ENCODE measurements around the gene WNT1. TPM values are rescaled to one million over a fixed set of nuclear protein-coding genes. Genes with fewer than 3 reads are reported as not detected.

Gene WNT1
- total RNA-seq, 4 donors from 2014 or later: not detected

GRCh38 chr12:49028666-49029275, 50.6 kb downstream of the WNT1 start:
- no peak for DNase-seq (ENCODE audit: low spot score in 2 of 2)
- no peaks in the 10 kb centered on the region for H3K4me1 ChIP-seq
- no peak for TF ChIP-seq CTCF (IDR thresholded peaks at IDR 0.05)
- TF ChIP-seq POLR2A (IDR thresholded peaks at IDR 0.05): no peak
- no peak for TF ChIP-seq EP300 (IDR thresholded peaks at IDR 0.05)
- H3K4me3 ChIP-seq: no peak overlapping the region
- no peak overlapping the region for H3K27ac ChIP-seq
- H3K9me3 ChIP-seq: no peaks in the 10 kb centered on the region
- H3K27me3 ChIP-seq: no peaks in the 10 kb centered on the region
- WGBS, 2 donors: 83 to 93% methylated on average over 10 of the region's 10 CpGs
- peaks cover 8 to 100% (median 39%) of the 10 kb centered on the region in 3 donors for H3K36me3 ChIP-seq

- peaks cover 8 to 100% (median 46%) of the 10 kb centered on the region in 3 donors for H3K36me3 ChIP-seq
Measured at GRCh38 chr12:49030119-49030518, 52.0 kb downstream of the WNT1 start.

GRCh38 chr12:49030714-49031572, 52.8 kb downstream of the WNT1 start:
- Histone ChIP-seq H3K27ac (no peak overlapping the region), H3K9me3 (no peaks in the 10 kb centered on the region), H3K27me3 (no peaks in the 10 kb centered on the region), H3K36me3 (peaks cover 8 to 100% (median 45%) of the 10 kb centered on the region in 3 donors), H3K4me3 (no peak overlapping the region), H3K4me1 (no peaks in the 10 kb centered on the region)
- 91 to 92% methylated on average over 19 of the region's 19 CpGs for WGBS, 2 donors
- no peak for DNase-seq (ENCODE audit: low spot score in 2 of 2)
- TF ChIP-seq POLR2A (IDR thresholded peaks at IDR 0.05) (no peak), CTCF (IDR thresholded peaks at IDR 0.05) (no peak), EP300 (IDR thresholded peaks at IDR 0.05) (no peak)

More at GRCh38 chr12:49030119-49030518, 52.0 kb downstream of the WNT1 start:
- no peak overlapping the region for H3K27ac ChIP-seq
- no peaks in the 10 kb centered on the region for H3K27me3 ChIP-seq
- TF ChIP-seq EP300 (IDR thresholded peaks at IDR 0.05) (no peak), CTCF (IDR thresholded peaks at IDR 0.05) (no peak), POLR2A (IDR thresholded peaks at IDR 0.05) (no peak)
- no peaks in the 10 kb centered on the region for H3K4me1 ChIP-seq
- no peak for DNase-seq (ENCODE audit: low spot score in 2 of 2)
- H3K9me3 ChIP-seq: no peaks in the 10 kb centered on the region
- WGBS, 2 donors: 78 to 83% methylated on average over 8 of the region's 8 CpGs
- H3K4me3 ChIP-seq: no peak overlapping the region

GRCh38 chr12:49031573-49032161, 53.5 kb downstream of the WNT1 start:
- 86 to 87% methylated on average over 4 to 8 of the region's 8 CpGs for WGBS, 2 donors
- H3K36me3 ChIP-seq: peaks cover 8 to 100% (median 38%) of the 10 kb centered on the region in 3 donors

More at GRCh38 chr12:49031573-49032161, 53.5 kb downstream of the WNT1 start:
- H3K4me1 ChIP-seq: no peaks in the 10 kb centered on the region
- TF ChIP-seq EP300 (IDR thresholded peaks at IDR 0.05) (no peak), POLR2A (IDR thresholded peaks at IDR 0.05) (no peak), CTCF (IDR thresholded peaks at IDR 0.05) (no peak)
- H3K27ac ChIP-seq: no peak overlapping the region
- no peak overlapping the region for H3K4me3 ChIP-seq
- DNase-seq (ENCODE audit: low spot score in 2 of 2): no peak
- H3K27me3 ChIP-seq: no peaks in the 10 kb centered on the region
- H3K9me3 ChIP-seq: no peaks in the 10 kb centered on the region

Small RNA genes lying within 50 kb of the gene (small RNA-seq; reads per million reads assigned to genes)
- gene RNU6-940P: not detected

Other genes with a start within 250 kb of the WNT1 start
- 10 to 100 TPM; 53.3 to 74.7 (median 57.1) TPM for gene ADCY6, start 189.2 kb upstream of the WNT1 start, total RNA-seq
- 10 to 100 TPM in 3 of 4 donors, 1 to 10 TPM in 1; 9.8 to 31.2 (median 20.7) TPM for gene CACNB3, start 159.8 kb upstream of the WNT1 start, total RNA-seq
- 10 to 100 TPM; 40.9 to 73.7 (median 49.8) TPM for gene DDX23, start 126.2 kb upstream of the WNT1 start, total RNA-seq
- gene RND1, start 112.5 kb upstream of the WNT1 start, total RNA-seq: 1 to 10 TPM in 1 of 4 donors, not detected in 3; 1.8 TPM
- 10 to 100 TPM in 2 of 4 donors, 1 to 10 TPM in 2; 6.1 to 13.6 (median 10.7) TPM for gene FKBP11, start 52.8 kb upstream of the WNT1 start, total RNA-seq
- 10 to 100 TPM; 45.3 to 55.2 (median 49.3) TPM for gene ARF3, start 20.8 kb upstream of the WNT1 start, total RNA-seq
- 10 to 100 TPM in 1 of 4 donors, 1 to 10 TPM in 2, under 1 TPM in 1; 0.60 to 11.0 (median 3.6) TPM for gene WNT10B, start 6.6 kb upstream of the WNT1 start, total RNA-seq
- not detected for gene DDN, start 21.1 kb downstream of the WNT1 start, total RNA-seq
- 10 to 100 TPM; 40.6 to 60.7 (median 46.1) TPM for gene PRKAG1, start 40.5 kb downstream of the WNT1 start, total RNA-seq
- gene KMT2D, start 82.5 kb downstream of the WNT1 start, total RNA-seq: 100 to 1,000 TPM in 1 of 4 donors, 10 to 100 TPM in 3; 53.5 to 102 (median 76.9) TPM
- gene RHEBL1, start 91.7 kb downstream of the WNT1 start, total RNA-seq: 1 to 10 TPM in 2 of 4 donors, not detected in 2; 1.1 to 4.3 TPM
- gene DHH, start 116.5 kb downstream of the WNT1 start, total RNA-seq: 10 to 100 TPM; 55.5 to 94.7 (median 60.1) TPM
- 10 to 100 TPM; 50.3 to 97.5 (median 73.0) TPM for gene LMBR1L, start 132.5 kb downstream of the WNT1 start, total RNA-seq
- 100 to 1,000 TPM; 516 to 967 (median 709) TPM for gene TUBA1B, start 153.1 kb downstream of the WNT1 start, total RNA-seq
- 100 to 1,000 TPM; 264 to 402 (median 307) TPM for gene TUBA1A, start 210.8 kb downstream of the WNT1 start, total RNA-seq

All from tibial nerve (tissue), 4 donors.